A549 (cell line): ENCODE data around the gene DNAH1. TPM values are rescaled to one million over a fixed set of nuclear protein-coding genes. Genes with fewer than 3 reads are reported as not detected.

Experiments used
- ATAC-seq, 2 experiments: fragments of 200-7000 bp in 1 of 2; fragments of >200 bp in 1 of 2; cut with Nextera tagmentation in 1 of 2; cut with Tn5 transposase in 1 of 2; 3 replicates each; pipeline versions ENCODE4 v1.8.0 to v1.9.1; 2018 to 2020; ENCODE audit warnings: mild to moderate bottlenecking in 1 of 2, moderate library complexity in 1 of 2
- CTCF ChIA-PET: fragments of 300-600 bp; sonication (Branson Sonifier 250); formaldehyde crosslinking; extraction: SDS; loops from one replicate; lab custom pipeline; 2021; ENCODE audit warnings: antibody characterized with exemption, inconsistent platforms; lab: Yijun Ruan, JAX
- POLR2A ChIA-PET: fragments of 350-600 bp; formaldehyde crosslinking; extraction: SDS; loops from one replicate; lab custom pipeline; 2021; ENCODE audit warnings: antibody characterized with exemption, inconsistent platforms; lab: Yijun Ruan, JAX
- DNase-seq, 2 experiments: peaks; one replicate each; pipeline versions ENCODE4 v3.0.0 to v3.0.0-alpha.2; 2011 to 2016; ENCODE audit warnings: low read depth in 1 of 2, low spot score in 1 of 2
- FAIRE-seq: peaks from 2 replicates; lab custom pipeline; 2011; peaks lifted over from hg19 to GRCh38; lab: Jason Lieb, UNC
- H3K27ac ChIP-seq, 2 experiments: fragments of >200 bp; sonication (Bioruptor Twin); formaldehyde crosslinking; 3 replicates each; pipeline ENCODE4 v1.5.1; 2016 to 2017
- H3K4me1 ChIP-seq: fragments of >200 bp; sonication (Bioruptor Twin); formaldehyde crosslinking; 3 replicates; pipeline ENCODE4 v1.6.1; 2016
- H3K4me2 ChIP-seq: fragments of >200 bp; sonication (Bioruptor Twin); formaldehyde crosslinking; 3 replicates; pipeline ENCODE4 v1.6.1; 2016
- H3K4me3 ChIP-seq: fragments of >200 bp; sonication (Bioruptor Twin); formaldehyde crosslinking; 3 replicates; pipeline ENCODE4 v1.5.1; 2016
- H3K9me3 ChIP-seq: fragments of >200 bp; sonication (Bioruptor Twin); formaldehyde crosslinking; 3 replicates; pipeline ENCODE4 v1.6.1; 2016
- EHMT2 ChIP-seq: fragments of 200-600 bp; sonication (generic); IDR thresholded peaks from 2 replicates; pipeline ENCODE4 v1.6.1; 2016; ENCODE audit warnings: antibody characterized with exemption, low read depth, mild to moderate bottlenecking, moderate library complexity
- FOSB ChIP-seq: fragments of 250-450 bp; sonication (Bioruptor Pico); IDR thresholded peaks from 2 replicates; pipeline ENCODE4 v1.5.0; 2020; ENCODE audit warnings: mild to moderate bottlenecking, moderate library complexity
- HEYL ChIP-seq: fragments of 250-450 bp; sonication (Bioruptor Pico); IDR thresholded peaks from 2 replicates; pipeline ENCODE4 v1.8.0; 2021; ENCODE audit warnings: mild to moderate bottlenecking, moderate library complexity
- HMGXB4 ChIP-seq: fragments of 250-450 bp; sonication (Bioruptor Pico); IDR thresholded peaks from 2 replicates; pipeline ENCODE4 v1.5.0; 2021; ENCODE audit warnings: mild to moderate bottlenecking, moderate library complexity, borderline replicate concordance
- HOXB13 ChIP-seq: fragments of 250-450 bp; sonication (Bioruptor Pico); IDR thresholded peaks from 2 replicates; pipeline ENCODE4 v1.5.0; 2020; ENCODE audit warnings: low read depth, mild to moderate bottlenecking, moderate library complexity
- JUN ChIP-seq, 2 experiments: fragments of >200 bp; sonication (Bioruptor Twin); formaldehyde crosslinking; IDR thresholded peaks; 2 replicates in 1 of 2; 3 replicates in 1 of 2; pipeline ENCODE4 v1.6.1; 2016 to 2017
- KDM1A ChIP-seq: fragments of 200-600 bp; sonication (generic); IDR thresholded peaks from 2 replicates; pipeline ENCODE4 v1.6.1; 2016; ENCODE audit warnings: low read depth, mild to moderate bottlenecking
- KDM5A ChIP-seq: fragments of 200-600 bp; sonication (generic); IDR thresholded peaks from 2 replicates; pipeline ENCODE4 v1.6.1; 2016; ENCODE audit warnings: antibody characterized with exemption, mild to moderate bottlenecking
- MAZ ChIP-seq: fragments of 150-350 bp; IDR thresholded peaks from 2 replicates; pipeline ENCODE4 v1.6.1; 2014; ENCODE audit warnings: antibody characterized with exemption, low read depth, low read length, borderline replicate concordance
- NR3C1 ChIP-seq: fragments of >200 bp; sonication (Bioruptor Twin); formaldehyde crosslinking; IDR thresholded peaks from 3 replicates; pipeline ENCODE4 v1.6.1; 2017
- POLR2AphosphoS2 ChIP-seq: conservative IDR thresholded peaks from 2 replicates; pipeline ENCODE4 v1.6.1; 2012; ENCODE audit warnings: low read length, improper control_type of control experiment, inconsistent platforms
- RCOR1 ChIP-seq: fragments of 150-350 bp; IDR thresholded peaks from 2 replicates; pipeline ENCODE4 v1.6.1; 2014; ENCODE audit warnings: antibody characterized with exemption, low read length, low read depth
- RFX5 ChIP-seq: fragments of 450-650 bp; IDR thresholded peaks from 2 replicates; pipeline ENCODE4 v1.7.1; 2014; ENCODE audit warnings: antibody characterized with exemption, mild to moderate bottlenecking, moderate library complexity
- USF2 ChIP-seq: fragments of 450-650 bp; IDR thresholded peaks from 2 replicates; pipeline ENCODE4 v1.6.1; 2014; ENCODE audit warnings: antibody characterized with exemption
- ZC3H11A ChIP-seq: fragments of 450-650 bp; IDR thresholded peaks from 2 replicates; pipeline ENCODE4 v1.6.1; 2014; ENCODE audit warnings: antibody characterized with exemption, mild to moderate bottlenecking
- ZFP36 ChIP-seq: fragments of 450-650 bp; IDR thresholded peaks from 2 replicates; pipeline ENCODE4 v1.6.1; 2014; ENCODE audit warnings: borderline replicate concordance; ENCODE audit not compliant: partially characterized antibody
- WGBS: methylation state at CpG from one replicate; pipeline ENCODE4 v1.1.6; 2017; ENCODE audit errors: missing lambda C conversion rate; 5-methylcytosine and 5-hydroxymethylcytosine counted together
- polyA plus RNA-seq, 4 experiments: library from polyadenylated mRNA; depleted of rRNA in 3 of 4; stranded (reverse); fragments of >200 nt; fragmentation: RNase III in 1 of 4; extraction: RNeasy Plus Mini Kit Qiagen cat#74134 plus additional on column Dnase treatment in 1 of 4; gene quantifications; 2 replicates in 3 of 4; 3 replicates in 1 of 4; pipeline ENCODE4 v1.2.3, GENCODE V29; 2011 to 2017
- TF ChIP-seq, protein P1 (sequence below): fragments of >200 bp; sonication (Bioruptor Twin); formaldehyde crosslinking; IDR thresholded peaks from 2 replicates; pipeline ENCODE4 v1.6.1; 2016
- TF ChIP-seq, protein P2 (sequence below): fragments of 200-600 bp; sonication (generic); IDR thresholded peaks from 2 replicates; pipeline ENCODE4 v1.6.1; 2016; ENCODE audit warnings: antibody characterized with exemption, mild to moderate bottlenecking, moderate library complexity

Gene DNAH1
- polyA plus RNA-seq, 2 of the 4 experiments (the other 2 are of a cell fraction) = 0.65 to 1.6 TPM

- no peak for FAIRE-seq
- Histone ChIP-seq H3K9me3 (no peaks in the 10 kb centered on the region), H3K27ac (no peak overlapping the region), H3K4me2 (no peak overlapping the region)
- 89% methylated on average over 5 of the region's 6 CpGs for WGBS
- ChIA-PET POLR2A (no interaction called here), CTCF (interaction anchor here (0.7 to 2.8 kb wide), 3 partner anchors 8 to 13 kb away, joined by 3 to 7 read pairs (median 3); no protein-coding TSS in a partner anchor)
- TF ChIP-seq MAZ (no peak), ZFP36 (no peak), HMGXB4 (CRISPR knock-in tag) (no peak), JUN (IDR thresholded peaks at IDR 0.05) (no peak), POLR2AphosphoS2 (no peak), RFX5 (no peak), FOSB (CRISPR knock-in tag) (no peak), KDM1A (no peak), EHMT2 (no peak)
- TF ChIP-seq, all 56 proteins: peak for 0
- DNase-seq (no peak), ATAC-seq (no peak)
- H3K4me3 ChIP-seq = no peak overlapping the region
- H3K4me1 ChIP-seq = no peaks in the 10 kb centered on the region
These were observed 83.5 kb downstream of the DNAH1 start for GRCh38 chr3:52399593-52399992.

DNA sequence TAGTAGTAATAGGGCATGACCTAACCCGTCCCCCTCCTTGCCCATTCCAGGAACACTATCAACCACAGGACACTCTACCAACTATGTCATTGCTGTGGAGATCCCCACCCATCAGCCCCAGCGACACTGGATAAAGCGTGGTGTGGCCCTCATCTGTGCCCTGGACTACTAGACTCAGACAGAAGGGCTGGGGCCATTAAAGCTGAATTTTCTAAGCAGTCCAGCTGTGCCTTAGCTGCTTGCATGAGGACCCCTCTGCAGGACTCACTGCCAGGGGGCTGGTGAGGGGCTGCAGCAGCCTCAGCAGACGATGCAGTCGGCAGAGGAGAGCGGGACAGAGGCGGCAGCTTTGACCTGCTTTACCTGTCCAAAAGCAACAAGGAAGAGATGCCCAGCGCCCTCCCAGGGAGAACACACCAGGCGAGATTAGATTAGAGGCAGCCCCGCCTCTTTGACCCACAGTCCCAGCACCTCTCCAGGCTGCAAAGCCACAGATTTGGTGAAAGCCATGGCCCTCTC lies 84.2 kb downstream of the DNAH1 start:
- no peaks in the 10 kb centered on the region for H3K9me3 ChIP-seq
- no peak for ATAC-seq
- no peak overlapping the region for H3K4me3 ChIP-seq
- H3K4me2 ChIP-seq = no peak overlapping the region
- DNase-seq = no peak
- H3K27ac ChIP-seq = no peak overlapping the region
- POLR2A ChIA-PET = no interaction called here
- TF ChIP-seq, protein P1, sequence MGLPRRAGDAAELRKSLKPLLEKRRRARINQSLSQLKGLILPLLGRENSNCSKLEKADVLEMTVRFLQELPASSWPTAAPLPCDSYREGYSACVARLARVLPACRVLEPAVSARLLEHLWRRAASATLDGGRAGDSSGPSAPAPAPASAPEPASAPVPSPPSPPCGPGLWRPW = no peak
- TF ChIP-seq HOXB13 (CRISPR knock-in tag) = no peak
- no peak for TF ChIP-seq ZC3H11A
- no peak for TF ChIP-seq KDM5A
- TF ChIP-seq USF2 = no peak
- TF ChIP-seq, protein P2, sequence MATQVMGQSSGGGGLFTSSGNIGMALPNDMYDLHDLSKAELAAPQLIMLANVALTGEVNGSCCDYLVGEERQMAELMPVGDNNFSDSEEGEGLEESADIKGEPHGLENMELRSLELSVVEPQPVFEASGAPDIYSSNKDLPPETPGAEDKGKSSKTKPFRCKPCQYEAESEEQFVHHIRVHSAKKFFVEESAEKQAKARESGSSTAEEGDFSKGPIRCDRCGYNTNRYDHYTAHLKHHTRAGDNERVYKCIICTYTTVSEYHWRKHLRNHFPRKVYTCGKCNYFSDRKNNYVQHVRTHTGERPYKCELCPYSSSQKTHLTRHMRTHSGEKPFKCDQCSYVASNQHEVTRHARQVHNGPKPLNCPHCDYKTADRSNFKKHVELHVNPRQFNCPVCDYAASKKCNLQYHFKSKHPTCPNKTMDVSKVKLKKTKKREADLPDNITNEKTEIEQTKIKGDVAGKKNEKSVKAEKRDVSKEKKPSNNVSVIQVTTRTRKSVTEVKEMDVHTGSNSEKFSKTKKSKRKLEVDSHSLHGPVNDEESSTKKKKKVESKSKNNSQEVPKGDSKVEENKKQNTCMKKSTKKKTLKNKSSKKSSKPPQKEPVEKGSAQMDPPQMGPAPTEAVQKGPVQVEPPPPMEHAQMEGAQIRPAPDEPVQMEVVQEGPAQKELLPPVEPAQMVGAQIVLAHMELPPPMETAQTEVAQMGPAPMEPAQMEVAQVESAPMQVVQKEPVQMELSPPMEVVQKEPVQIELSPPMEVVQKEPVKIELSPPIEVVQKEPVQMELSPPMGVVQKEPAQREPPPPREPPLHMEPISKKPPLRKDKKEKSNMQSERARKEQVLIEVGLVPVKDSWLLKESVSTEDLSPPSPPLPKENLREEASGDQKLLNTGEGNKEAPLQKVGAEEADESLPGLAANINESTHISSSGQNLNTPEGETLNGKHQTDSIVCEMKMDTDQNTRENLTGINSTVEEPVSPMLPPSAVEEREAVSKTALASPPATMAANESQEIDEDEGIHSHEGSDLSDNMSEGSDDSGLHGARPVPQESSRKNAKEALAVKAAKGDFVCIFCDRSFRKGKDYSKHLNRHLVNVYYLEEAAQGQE = no peak
- TF ChIP-seq NR3C1 = no peak
- TF ChIP-seq RCOR1 = no peak
- no peak for TF ChIP-seq HEYL
- no peak for TF ChIP-seq FOSB (CRISPR knock-in tag)
- no peak for FAIRE-seq
- H3K4me1 ChIP-seq = no peaks in the 10 kb centered on the region
- 97% methylated on average over 9 of the region's 10 CpGs for WGBS
- CTCF ChIA-PET = interaction anchor here (1.0 to 2.8 kb wide), 2 partner anchors 12 to 27 kb away, joined by 3 to 7 read pairs; no protein-coding TSS in a partner anchor
